WTC11 (cell line): ENCODE results near the gene NEDD1. TPM values are rescaled to one million over a fixed set of nuclear protein-coding genes. Genes with fewer than 3 reads are reported as not detected.

Experiments
- ATAC-seq: fragments of 200-7000 bp; cut with Tn5 transposase; 2 replicates; pipeline ENCODE4 v1.10.0; 2021; ENCODE audit warnings: mild to moderate bottlenecking, moderate library complexity
- Bru-seq: library from RNA; stranded (reverse); fragments of 400-500 nt; gene quantifications from one replicate; lab custom pipeline; 2021; lab: Mats Ljungman, UMichigan
- CTCF ChIA-PET: fragments of 300-600 bp; sonication (Branson Sonifier 250); formaldehyde crosslinking; loops from one replicate; lab custom pipeline; 2021; ENCODE audit warnings: antibody characterized with exemption; lab: Charles Lee
- POLR2A ChIA-PET: fragments of 350-600 bp; sonication (Branson Sonifier 250); formaldehyde crosslinking; loops from one replicate; lab custom pipeline; 2021; ENCODE audit warnings: antibody characterized with exemption; lab: Charles Lee
- DNase-seq: peaks from one replicate; pipeline ENCODE4 v3.0.0; 2021; ENCODE audit warnings: low spot score
- H3K27ac Mint-ChIP-seq: 2 replicates; pipeline ENCODE4 v1.8.0; 2021; ENCODE audit warnings: mixed read lengths
- H3K27me3 Mint-ChIP-seq: 2 replicates; pipeline ENCODE4 v1.8.0; 2021; ENCODE audit warnings: low read depth, mild to moderate bottlenecking, moderate library complexity, mixed read lengths
- H3K36me3 Mint-ChIP-seq: 2 replicates; pipeline ENCODE4 v1.8.0; 2021; ENCODE audit warnings: mixed read lengths
- H3K4me1 Mint-ChIP-seq: 2 replicates; pipeline ENCODE4 v1.8.0; 2022; ENCODE audit warnings: mixed read lengths
- H3K4me3 Mint-ChIP-seq: 2 replicates; pipeline ENCODE4 v1.8.0; 2021; ENCODE audit warnings: mild to moderate bottlenecking, moderate library complexity, mixed read lengths
- H3K9me3 Mint-ChIP-seq: 2 replicates; pipeline ENCODE4 v1.8.0; 2021; ENCODE audit warnings: mixed read lengths
- ATF1 ChIP-seq: sonication (generic); formaldehyde crosslinking; IDR thresholded peaks from 2 replicates; pipeline ENCODE4 v1.8.1; 2023; ENCODE audit warnings: mild to moderate bottlenecking, moderate library complexity, missing genetic modification reagents
- EMX1 ChIP-seq: fragments of 250-450 bp; sonication (Bioruptor Pico); IDR thresholded peaks from 2 replicates; pipeline ENCODE4 v1.8.0; 2021; ENCODE audit warnings: mild to moderate bottlenecking
- ERG ChIP-seq: fragments of 250-450 bp; sonication (Bioruptor Pico); IDR thresholded peaks from 2 replicates; pipeline ENCODE4 v1.8.0; 2021; ENCODE audit warnings: mild to moderate bottlenecking
- ETV6 ChIP-seq: sonication (generic); formaldehyde crosslinking; IDR thresholded peaks from 2 replicates; pipeline ENCODE4 v1.8.1; 2022; ENCODE audit warnings: mild to moderate bottlenecking, missing genetic modification reagents
- FOXJ3 ChIP-seq: sonication (generic); formaldehyde crosslinking; IDR thresholded peaks from 2 replicates; pipeline ENCODE4 v1.9.0; 2021; ENCODE audit warnings: missing genetic modification reagents, mild to moderate bottlenecking, borderline replicate concordance
- FOXP1 ChIP-seq: sonication (generic); formaldehyde crosslinking; IDR thresholded peaks from 2 replicates; pipeline ENCODE4 v1.8.0; 2022; ENCODE audit warnings: missing genetic modification reagents, mild to moderate bottlenecking, moderate library complexity, borderline replicate concordance
- GABPB1 ChIP-seq: sonication (generic); formaldehyde crosslinking; IDR thresholded peaks from 2 replicates; pipeline ENCODE4 v1.8.1; 2023; ENCODE audit warnings: mild to moderate bottlenecking, missing genetic modification reagents
- IRF2 ChIP-seq: sonication (generic); formaldehyde crosslinking; IDR thresholded peaks from 2 replicates; pipeline ENCODE4 v1.8.0; 2022; ENCODE audit warnings: low read depth, missing genetic modification reagents, borderline replicate concordance
- JUN ChIP-seq: sonication (generic); formaldehyde crosslinking; IDR thresholded peaks from 2 replicates; pipeline ENCODE4 v1.8.0; 2023; ENCODE audit warnings: mild to moderate bottlenecking, missing genetic modification reagents
- NFATC4 ChIP-seq: fragments of 250-450 bp; sonication (Bioruptor Pico); IDR thresholded peaks from 2 replicates; pipeline ENCODE4 v1.9.0; 2021; ENCODE audit warnings: mild to moderate bottlenecking
- RORB ChIP-seq: fragments of 250-450 bp; sonication (Bioruptor Pico); IDR thresholded peaks from 2 replicates; pipeline ENCODE4 v1.9.0; 2021; ENCODE audit warnings: mild to moderate bottlenecking
- SP1 ChIP-seq: sonication (generic); formaldehyde crosslinking; conservative IDR thresholded peaks from 2 replicates; pipeline ENCODE4 v1.8.1; 2022; ENCODE audit warnings: missing genetic modification reagents
- STAT6 ChIP-seq: sonication (generic); formaldehyde crosslinking; conservative IDR thresholded peaks from 2 replicates; pipeline ENCODE4 v1.8.1; 2023; ENCODE audit warnings: mild to moderate bottlenecking, low read depth, missing genetic modification reagents, moderate library complexity
- USF2 ChIP-seq: sonication (generic); formaldehyde crosslinking; IDR thresholded peaks from 2 replicates; pipeline ENCODE4 v1.8.1; 2023; ENCODE audit warnings: mild to moderate bottlenecking, missing genetic modification reagents, moderate library complexity
- ZNF121 ChIP-seq: sonication (generic); formaldehyde crosslinking; IDR thresholded peaks from 2 replicates; pipeline ENCODE4 v1.8.0; 2023; ENCODE audit warnings: missing genetic modification reagents
- ZNF138 ChIP-seq: sonication (generic); formaldehyde crosslinking; conservative IDR thresholded peaks from 2 replicates; pipeline ENCODE4 v1.8.1; 2022; ENCODE audit warnings: mild to moderate bottlenecking, moderate library complexity, missing genetic modification reagents
- ZNF219 ChIP-seq: sonication (generic); formaldehyde crosslinking; IDR thresholded peaks from 2 replicates; pipeline ENCODE4 v1.8.0; 2023; ENCODE audit warnings: missing genetic modification reagents, mild to moderate bottlenecking, borderline replicate concordance
- ZNF281 ChIP-seq: sonication (generic); formaldehyde crosslinking; IDR thresholded peaks from 2 replicates; pipeline ENCODE4 v1.8.0; 2023; ENCODE audit warnings: mild to moderate bottlenecking, missing genetic modification reagents
- ZNF671 ChIP-seq: fragments of 250-450 bp; sonication (Bioruptor Pico); IDR thresholded peaks from 2 replicates; pipeline ENCODE4 v1.8.0; 2021; ENCODE audit warnings: mild to moderate bottlenecking
- ZSCAN18 ChIP-seq: fragments of 250-450 bp; sonication (Bioruptor Pico); IDR thresholded peaks from 2 replicates; pipeline ENCODE4 v2.1.2; 2022; ENCODE audit warnings: mild to moderate bottlenecking, moderate library complexity
- long read RNA-seq, 3 experiments: library from RNA in 1 of 3; library from capped mRNA in 1 of 3; library from polyadenylated mRNA in 1 of 3; unstranded in 2 of 3; stranded (forward) in 1 of 3; transcript quantifications; one replicate each; pipeline ENCODE4 v2.0.0, GENCODE V29; 2021
- total RNA-seq: library from RNA; stranded (reverse); gene quantifications from 3 replicates; pipeline ENCODE4 v1.2.3, GENCODE V29; 2021
- TF ChIP-seq, protein P1 (sequence below): fragments of 200-600 bp; IDR thresholded peaks from 2 replicates; pipeline ENCODE4 v1.8.0; 2022; ENCODE audit warnings: antibody characterized with exemption
- TF ChIP-seq, protein P2 (sequence below): sonication (generic); formaldehyde crosslinking; IDR thresholded peaks from 2 replicates; pipeline ENCODE4 v1.8.0; 2022; ENCODE audit warnings: mild to moderate bottlenecking, missing genetic modification reagents
- TF ChIP-seq, protein P3 (sequence below): sonication (generic); formaldehyde crosslinking; IDR thresholded peaks from 2 replicates; pipeline ENCODE4 v1.8.1; 2022; ENCODE audit warnings: mild to moderate bottlenecking, missing genetic modification reagents, moderate library complexity, borderline replicate concordance

The NEDD1 gene
- 27.7 to 29.3 TPM (median 28.8 TPM) in 3 replicates for total RNA-seq
- percentile 85 among the genes with signal in this experiment for Bru-seq, nascent RNA
- long read RNA-seq, experiment 1, full-length matches to known transcripts = 90 of 190 reads
- long read RNA-seq, experiment 1, partial matches to known transcripts = 46 of 190 reads
- long read RNA-seq, experiment 1, other reads (novel, unspliced or antisense) = 54 of 190 reads
- long read RNA-seq, experiment 2, full-length matches to known transcripts = 6 of 34 reads
- long read RNA-seq, experiment 2, partial matches to known transcripts = 17 of 34 reads
- long read RNA-seq, experiment 2, other reads (novel, unspliced or antisense) = 11 of 34 reads
- long read RNA-seq, experiment 3, full-length matches to known transcripts = 8 of 16 reads
- long read RNA-seq, experiment 3, partial matches to known transcripts = 4 of 16 reads
- long read RNA-seq, experiment 3, other reads (novel, unspliced or antisense) = 4 of 16 reads

DNA sequence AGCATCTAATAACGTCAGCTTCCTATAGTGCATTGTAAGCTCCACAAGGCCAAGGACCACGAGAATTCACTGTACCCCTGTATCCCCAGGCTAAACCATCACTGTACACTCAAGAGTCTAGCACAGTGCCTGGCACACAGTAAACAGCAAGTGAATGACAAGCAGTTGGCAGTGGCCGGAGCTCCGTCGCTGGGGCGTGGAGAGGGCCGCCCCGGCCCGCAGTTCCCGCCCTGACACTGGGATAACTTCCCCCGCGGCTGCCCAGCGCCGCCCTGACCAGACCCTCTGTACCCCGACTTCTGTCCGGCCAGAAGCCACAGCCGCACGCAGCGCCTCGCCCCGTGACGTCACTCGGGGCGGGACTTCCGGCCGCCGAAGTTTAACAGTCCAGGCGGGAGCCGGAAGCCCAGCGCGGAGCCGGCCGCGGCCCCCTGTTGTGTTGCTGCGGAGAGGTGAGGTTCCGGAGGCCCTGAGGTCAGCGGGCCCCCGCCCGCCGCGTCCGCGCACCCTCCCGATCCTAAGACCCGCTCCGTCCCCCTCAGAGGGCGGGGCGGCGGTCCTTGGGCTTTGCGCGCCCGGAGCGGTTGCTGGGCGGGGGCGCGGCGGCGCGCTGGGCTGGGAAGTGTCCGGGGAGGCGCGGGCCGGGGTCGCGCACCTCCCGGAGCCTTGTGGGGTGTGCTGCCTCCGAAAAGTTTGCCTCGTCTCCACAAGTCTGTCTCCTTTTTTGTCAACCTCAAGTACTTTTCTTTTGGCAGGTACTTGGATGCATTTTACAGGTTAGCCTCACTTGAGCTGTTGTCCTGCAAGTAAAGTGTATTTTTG, at the start of gene NEDD1:
Gene NEDD1, plus strand, starts transcription at position 409 of the 822 bp plus-strand sequence. CDS start 2,503 bp downstream, outside the sequence.
- H3K36me3 Mint-ChIP-seq = no peaks in the 10 kb centered on the region; the same call in 1 of the 2 replicates
- ATAC-seq (peak; percentile 90), DNase-seq (peak; percentile 93)
- CTCF ChIA-PET = no interaction called here
- H3K4me3 Mint-ChIP-seq = peak within 1 kb of the TSS; percentile 94
- POLR2A ChIA-PET = no interaction called here
- no peaks in the 10 kb centered on the region for H3K27me3 Mint-ChIP-seq
- H3K4me1 Mint-ChIP-seq = peaks cover 35% of the 10 kb centered on the region
- H3K27ac Mint-ChIP-seq = peak within 1 kb of the TSS; percentile 98
- peaks cover 5% of the 10 kb centered on the region for H3K9me3 Mint-ChIP-seq
- TF ChIP-seq FOXP1 = peak; percentile 42; the same call in 1 of the 2 replicates
- TF ChIP-seq ZSCAN18 (CRISPR knock-in tag) = no peak
- TF ChIP-seq USF2 (CRISPR knock-in tag) = no peak
- no peak for TF ChIP-seq ZNF281
- no peak for TF ChIP-seq JUN (CRISPR knock-in tag)
- TF ChIP-seq STAT6 = no peak
- no peak for TF ChIP-seq ZNF671
- TF ChIP-seq, protein P1, sequence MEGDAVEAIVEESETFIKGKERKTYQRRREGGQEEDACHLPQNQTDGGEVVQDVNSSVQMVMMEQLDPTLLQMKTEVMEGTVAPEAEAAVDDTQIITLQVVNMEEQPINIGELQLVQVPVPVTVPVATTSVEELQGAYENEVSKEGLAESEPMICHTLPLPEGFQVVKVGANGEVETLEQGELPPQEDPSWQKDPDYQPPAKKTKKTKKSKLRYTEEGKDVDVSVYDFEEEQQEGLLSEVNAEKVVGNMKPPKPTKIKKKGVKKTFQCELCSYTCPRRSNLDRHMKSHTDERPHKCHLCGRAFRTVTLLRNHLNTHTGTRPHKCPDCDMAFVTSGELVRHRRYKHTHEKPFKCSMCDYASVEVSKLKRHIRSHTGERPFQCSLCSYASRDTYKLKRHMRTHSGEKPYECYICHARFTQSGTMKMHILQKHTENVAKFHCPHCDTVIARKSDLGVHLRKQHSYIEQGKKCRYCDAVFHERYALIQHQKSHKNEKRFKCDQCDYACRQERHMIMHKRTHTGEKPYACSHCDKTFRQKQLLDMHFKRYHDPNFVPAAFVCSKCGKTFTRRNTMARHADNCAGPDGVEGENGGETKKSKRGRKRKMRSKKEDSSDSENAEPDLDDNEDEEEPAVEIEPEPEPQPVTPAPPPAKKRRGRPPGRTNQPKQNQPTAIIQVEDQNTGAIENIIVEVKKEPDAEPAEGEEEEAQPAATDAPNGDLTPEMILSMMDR = no peak
- TF ChIP-seq FOXJ3 (CRISPR knock-in tag) = no peak
- no peak for TF ChIP-seq RORB (CRISPR knock-in tag)
- TF ChIP-seq, protein P2, sequence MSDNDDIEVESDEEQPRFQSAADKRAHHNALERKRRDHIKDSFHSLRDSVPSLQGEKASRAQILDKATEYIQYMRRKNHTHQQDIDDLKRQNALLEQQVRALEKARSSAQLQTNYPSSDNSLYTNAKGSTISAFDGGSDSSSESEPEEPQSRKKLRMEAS (CRISPR knock-in tag) = peak; percentile 67; the same call in 1 of the 2 replicates
- TF ChIP-seq ETV6 = peak; percentile 95
- no peak for TF ChIP-seq EMX1 (CRISPR knock-in tag)
- TF ChIP-seq NFATC4 = no peak
- TF ChIP-seq GABPB1 (CRISPR knock-in tag) = peak; percentile 55; the same call in 1 of the 2 replicates
- no peak for TF ChIP-seq ERG (CRISPR knock-in tag)
- no peak; the same call in 1 of the 2 replicates for TF ChIP-seq SP1 (CRISPR knock-in tag)
- no peak for TF ChIP-seq ZNF138 (CRISPR knock-in tag)
- TF ChIP-seq ZNF121 (CRISPR knock-in tag) = no peak
- TF ChIP-seq ZNF219 = no peak
- no peak for TF ChIP-seq ATF1
- TF ChIP-seq, protein P3, sequence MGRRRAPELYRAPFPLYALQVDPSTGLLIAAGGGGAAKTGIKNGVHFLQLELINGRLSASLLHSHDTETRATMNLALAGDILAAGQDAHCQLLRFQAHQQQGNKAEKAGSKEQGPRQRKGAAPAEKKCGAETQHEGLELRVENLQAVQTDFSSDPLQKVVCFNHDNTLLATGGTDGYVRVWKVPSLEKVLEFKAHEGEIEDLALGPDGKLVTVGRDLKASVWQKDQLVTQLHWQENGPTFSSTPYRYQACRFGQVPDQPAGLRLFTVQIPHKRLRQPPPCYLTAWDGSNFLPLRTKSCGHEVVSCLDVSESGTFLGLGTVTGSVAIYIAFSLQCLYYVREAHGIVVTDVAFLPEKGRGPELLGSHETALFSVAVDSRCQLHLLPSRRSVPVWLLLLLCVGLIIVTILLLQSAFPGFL (CRISPR knock-in tag) = no peak
- TF ChIP-seq IRF2 (CRISPR knock-in tag) = no peak
